RWPE1 (cell line): ENCODE results near the gene LIN9.

ENCODE experiments used
- CTCF ChIA-PET: fragments of 350-600 bp; sonication (Branson Sonifier 250); formaldehyde crosslinking; extraction: SDS; loops from one replicate; lab custom pipeline; 2021; lab: Yijun Ruan, JAX
- POLR2A ChIA-PET: fragments of 400-600 bp; formaldehyde crosslinking; extraction: SDS; loops from one replicate; lab custom pipeline; 2020; ENCODE audit warnings: antibody characterized with exemption; ENCODE audit not compliant: low non-redundant PET; lab: Yijun Ruan, JAX
- DNase-seq: peaks from one replicate; pipeline ENCODE4 v3.0.0; 2012; ENCODE audit warnings: low spot score
- H3K27ac ChIP-seq: fragments of 450-650 bp; 2 replicates; pipeline ENCODE4 v1.5.1; 2017
- TF ChIP-seq, protein P1 (sequence below): fragments of 450-650 bp; conservative IDR thresholded peaks from 2 replicates; pipeline ENCODE4 v1.5.1; 2017; ENCODE audit warnings: low read depth, mild to moderate bottlenecking

LIN9 gene

DNA sequence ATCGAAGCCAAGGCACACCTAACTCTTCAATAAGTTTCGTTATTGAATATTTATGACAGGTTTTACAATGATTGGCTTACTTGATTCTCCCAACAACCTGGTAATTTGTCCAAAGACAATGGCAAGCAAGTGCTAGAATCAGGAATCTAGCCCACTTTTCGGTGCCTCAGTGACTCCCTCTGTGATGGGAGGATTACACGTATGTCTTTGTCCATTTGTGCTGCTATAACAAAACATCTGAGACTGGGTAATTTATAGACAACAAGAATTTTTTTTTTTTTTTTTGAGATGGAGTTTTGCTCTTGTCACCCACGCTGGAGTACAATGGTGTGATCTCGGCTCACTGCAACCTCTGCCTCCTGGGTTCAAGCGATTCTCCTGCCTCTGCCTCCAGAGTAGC is 2.4 kb upstream of the LIN9 start:
- TF ChIP-seq, protein P1, sequence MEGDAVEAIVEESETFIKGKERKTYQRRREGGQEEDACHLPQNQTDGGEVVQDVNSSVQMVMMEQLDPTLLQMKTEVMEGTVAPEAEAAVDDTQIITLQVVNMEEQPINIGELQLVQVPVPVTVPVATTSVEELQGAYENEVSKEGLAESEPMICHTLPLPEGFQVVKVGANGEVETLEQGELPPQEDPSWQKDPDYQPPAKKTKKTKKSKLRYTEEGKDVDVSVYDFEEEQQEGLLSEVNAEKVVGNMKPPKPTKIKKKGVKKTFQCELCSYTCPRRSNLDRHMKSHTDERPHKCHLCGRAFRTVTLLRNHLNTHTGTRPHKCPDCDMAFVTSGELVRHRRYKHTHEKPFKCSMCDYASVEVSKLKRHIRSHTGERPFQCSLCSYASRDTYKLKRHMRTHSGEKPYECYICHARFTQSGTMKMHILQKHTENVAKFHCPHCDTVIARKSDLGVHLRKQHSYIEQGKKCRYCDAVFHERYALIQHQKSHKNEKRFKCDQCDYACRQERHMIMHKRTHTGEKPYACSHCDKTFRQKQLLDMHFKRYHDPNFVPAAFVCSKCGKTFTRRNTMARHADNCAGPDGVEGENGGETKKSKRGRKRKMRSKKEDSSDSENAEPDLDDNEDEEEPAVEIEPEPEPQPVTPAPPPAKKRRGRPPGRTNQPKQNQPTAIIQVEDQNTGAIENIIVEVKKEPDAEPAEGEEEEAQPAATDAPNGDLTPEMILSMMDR, result no peak
- no peak for DNase-seq
- no peak overlapping the region for H3K27ac ChIP-seq
- ChIA-PET POLR2A (no interaction called here), CTCF (interaction anchor here (0.6 kb wide), 1 partner anchor 1579 kb away, joined by 4 read pairs; no protein-coding TSS in a partner anchor)

DNA sequence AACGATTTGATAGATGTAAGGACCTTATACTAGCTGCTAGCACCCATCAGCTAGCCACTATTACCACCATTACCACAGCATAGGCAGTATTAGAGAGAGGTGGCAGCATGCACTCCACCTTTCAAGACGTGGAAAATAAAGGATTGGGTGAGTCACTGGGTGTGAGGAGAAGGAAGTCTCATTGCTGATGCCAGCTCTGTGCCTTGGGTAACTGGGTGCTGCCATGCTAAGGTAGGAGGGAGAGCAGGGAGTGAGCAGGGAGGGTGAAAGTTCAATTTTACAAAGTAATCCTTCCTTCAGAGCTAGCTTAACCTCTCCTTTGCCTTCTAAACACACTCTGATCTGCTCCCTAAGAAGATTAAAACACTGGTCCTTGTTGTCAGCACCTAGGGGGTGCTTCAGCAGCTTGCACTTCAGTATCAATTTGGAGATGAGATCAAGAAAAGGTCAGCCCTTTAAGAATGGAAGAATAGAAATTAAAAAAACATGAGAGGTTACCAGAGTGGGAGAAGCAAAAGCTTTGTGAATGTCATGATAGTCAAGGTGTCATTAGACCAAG is 1.8 kb upstream of the LIN9 start:
- CTCF ChIA-PET, result no interaction called here
- TF ChIP-seq, protein P1, result no peak
- peak; percentile 52 for DNase-seq
- POLR2A ChIA-PET, result interaction anchor here (0.6 kb wide), 1 partner anchor 52 kb away, joined by 4 read pairs; no protein-coding TSS in a partner anchor
- H3K27ac ChIP-seq, result peak overlapping the region; percentile 92

DNA sequence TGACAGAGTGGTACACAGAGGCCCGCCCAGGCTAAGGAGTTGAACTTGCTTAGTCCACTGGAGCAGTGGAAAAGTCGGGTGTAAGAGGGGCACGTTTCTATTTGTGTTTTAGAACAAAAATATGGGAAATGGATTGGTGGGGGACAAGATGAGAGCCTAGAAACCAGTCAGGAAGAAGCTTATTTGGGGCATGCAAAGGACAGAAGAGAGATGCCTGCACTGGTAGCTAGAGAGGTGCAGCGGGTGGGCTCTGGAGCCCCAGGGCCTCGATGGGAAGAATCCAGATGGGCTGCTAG is 1.2 kb upstream of the LIN9 start:
- CTCF ChIA-PET, result interaction anchor here (1.2 kb wide), 1 partner anchor 98 kb away, joined by 4 read pairs; the partner anchor contains the start of gene PARP1
- no peak for DNase-seq

DNA sequence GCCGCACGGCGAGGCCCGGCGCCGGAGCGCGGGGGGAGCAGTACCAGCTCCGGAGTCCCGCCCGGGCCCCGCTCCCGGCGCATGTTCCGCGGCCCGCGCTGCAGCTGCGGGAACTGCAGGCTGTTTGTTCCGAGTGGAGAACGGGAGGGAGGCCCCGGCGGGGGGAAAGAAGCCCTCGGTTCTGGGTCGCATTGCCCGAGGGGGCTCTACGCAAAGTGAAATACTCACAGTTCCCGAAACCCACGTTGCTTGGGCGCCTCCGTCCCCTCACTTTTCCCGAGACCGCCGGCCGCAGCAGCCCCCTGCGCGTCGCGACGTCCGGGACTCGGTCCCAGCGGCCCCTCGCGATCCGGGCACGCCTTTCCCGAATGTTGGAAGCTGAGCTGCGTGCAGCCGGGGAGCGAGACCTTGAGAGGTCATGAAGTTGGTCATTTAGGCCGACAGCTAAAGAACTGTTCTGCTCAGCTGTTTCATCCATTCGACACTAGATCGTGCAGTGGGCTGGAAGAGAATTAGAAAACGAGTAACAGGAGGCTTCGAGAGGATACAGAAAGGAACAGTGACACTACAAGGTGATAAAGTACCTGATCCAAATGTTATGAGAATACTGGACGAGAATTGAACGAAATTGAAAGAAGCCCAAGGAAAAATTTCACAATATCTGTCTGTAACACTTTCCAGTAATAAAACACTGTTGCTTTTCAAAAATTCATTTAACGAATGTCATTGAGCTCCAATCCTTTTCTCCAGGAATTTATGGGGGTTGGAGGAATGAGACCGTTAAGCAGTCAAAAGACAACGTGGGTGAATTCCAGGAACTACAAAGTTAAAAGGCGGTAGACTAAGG is 657 bp upstream of the LIN9 start:
- peak; percentile 35 for DNase-seq
- CTCF ChIA-PET, result interaction anchor here (0.5 to 1.4 kb wide), 9 partner anchors 23 to 245 kb away, joined by 3 to 6 read pairs (median 4); partner anchors contain the start of gene PARP1
- POLR2A ChIA-PET, result interaction anchor here (0.8 to 1.5 kb wide), 4 partner anchors 13 to 98 kb away, joined by 3 to 5 read pairs (median 4); partner anchors contain the start of gene PARP1
- peak overlapping the region; percentile 92 for H3K27ac ChIP-seq
- TF ChIP-seq, protein P1, result no peak

More for the DNA sequence above, 1.2 kb upstream of the LIN9 start:
- H3K27ac ChIP-seq, result peak overlapping the region; percentile 92
- POLR2A ChIA-PET, result interaction anchor here (0.6 to 1.5 kb wide), 2 partner anchors 23 to 52 kb away, joined by 4 to 5 read pairs; no protein-coding TSS in a partner anchor
- TF ChIP-seq, protein P1, result no peak

DNA sequence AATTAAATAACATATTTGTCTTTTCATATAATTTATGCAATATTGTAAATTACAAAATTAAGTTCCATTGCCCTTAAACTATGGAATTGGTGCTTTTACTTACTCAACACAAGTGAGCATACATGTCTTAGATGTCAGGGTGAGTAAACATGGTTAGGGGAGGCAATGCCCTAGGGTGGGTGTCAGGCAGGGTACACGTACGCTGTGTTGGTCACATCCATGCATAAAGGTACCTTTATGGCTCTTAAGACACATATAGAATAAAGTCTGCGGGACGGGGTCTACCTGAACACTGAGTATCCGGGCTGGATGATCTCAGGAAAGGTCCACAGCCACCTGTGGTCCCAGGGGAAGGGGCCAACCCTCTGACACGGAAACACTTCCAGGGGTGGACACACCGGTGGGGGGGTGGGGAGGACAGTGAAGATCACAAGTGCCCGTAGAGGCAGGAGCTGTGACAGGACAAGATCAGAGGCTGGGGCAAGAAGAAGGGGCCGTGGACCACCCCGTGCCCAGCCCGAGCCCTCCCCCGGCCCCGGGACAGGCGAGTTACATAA is 720 bp downstream of the LIN9 start:
- TF ChIP-seq, protein P1, result no peak
- peak overlapping the region; percentile 92 for H3K27ac ChIP-seq
- ChIA-PET CTCF (interaction anchor here (0.6 to 1.4 kb wide), 4 partner anchors 10 to 124 kb away, joined by 3 to 4 read pairs (median 4); no protein-coding TSS in a partner anchor), POLR2A (interaction anchor here (0.6 to 1.0 kb wide), 2 partner anchors 88 to 100 kb away, joined by 3 read pairs; partner anchors contain the start of gene PARP1)
- peak; percentile 58 for DNase-seq

DNA sequence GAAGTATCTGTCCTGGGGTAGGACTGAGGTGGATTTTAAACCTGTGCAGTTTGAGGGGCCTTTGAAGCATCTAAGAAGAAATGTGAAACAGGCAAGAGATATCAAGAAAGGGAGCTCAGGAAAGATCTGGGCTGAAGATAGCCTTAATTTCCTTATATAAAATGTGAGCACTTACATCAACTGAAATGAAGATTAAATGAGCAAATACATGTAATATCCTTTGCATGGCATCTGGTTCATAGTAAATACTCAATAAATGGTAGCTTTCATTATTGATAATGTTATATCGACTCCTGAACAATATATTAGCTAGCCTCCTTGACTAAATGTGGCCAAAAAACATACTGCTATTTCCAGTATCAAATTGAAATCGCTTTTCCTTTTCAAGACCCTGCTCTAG is 2.5 kb downstream of the LIN9 start:
- H3K27ac ChIP-seq, result no peak overlapping the region
- POLR2A ChIA-PET, result no interaction called here
- DNase-seq, result no peak
- CTCF ChIA-PET, result interaction anchor here (0.8 to 0.9 kb wide), 2 partner anchors 9 to 186 kb away, joined by 3 read pairs; no protein-coding TSS in a partner anchor
- TF ChIP-seq, protein P1, result no peak
